Calu3 (cell line): Measurements from ENCODE around the gene PCDHA1. TPM values are rescaled to one million over a fixed set of nuclear protein-coding genes. Genes with fewer than 3 reads are reported as not detected.

ENCODE experiments used
- BruUV-seq: library from RNA; stranded (reverse); fragments of 400-500 nt; replicated peaks from 2 replicates; lab custom pipeline; 2021; lab: Mats Ljungman, UMichigan
- CTCF ChIA-PET: fragments of 300-600 bp; sonication (Branson Sonifier 250); formaldehyde crosslinking; loops from one replicate; lab custom pipeline; 2022; ENCODE audit warnings: antibody characterized with exemption; lab: Charles Lee
- DNase-seq: peaks from one replicate; pipeline ENCODE4 v3.0.0; 2022
- H3K27ac Mint-ChIP-seq: one replicate; pipeline ENCODE4 v1.8.0; 2022; ENCODE audit warnings: mixed read lengths; ENCODE audit not compliant: unreplicated experiment
- H3K27me3 Mint-ChIP-seq: one replicate; pipeline ENCODE4 v1.8.0; 2022; ENCODE audit warnings: mixed read lengths; ENCODE audit not compliant: unreplicated experiment
- H3K36me3 Mint-ChIP-seq: one replicate; pipeline ENCODE4 v1.8.0; 2022; ENCODE audit warnings: mild to moderate bottlenecking, moderate library complexity, mixed read lengths; ENCODE audit not compliant: insufficient read depth, unreplicated experiment
- H3K4me1 Mint-ChIP-seq: one replicate; pipeline ENCODE4 v1.8.0; 2022; ENCODE audit warnings: mild to moderate bottlenecking, low read depth, mixed read lengths; ENCODE audit not compliant: unreplicated experiment
- H3K4me3 Mint-ChIP-seq: one replicate; pipeline ENCODE4 v1.8.0; 2022; ENCODE audit warnings: mild to moderate bottlenecking, low read depth, moderate library complexity, mixed read lengths; ENCODE audit not compliant: unreplicated experiment
- H3K9me3 Mint-ChIP-seq: one replicate; pipeline ENCODE4 v1.8.0; 2022; ENCODE audit warnings: low read depth, mixed read lengths; ENCODE audit not compliant: unreplicated experiment
- intact Hi-C: fragments of 100-400 bp; cut with micrococcal nuclease; formaldehyde crosslinking; loops from one replicate; pipeline ENCODE4 v1.10.0; 2022; ENCODE audit not compliant: unreplicated experiment
- total RNA-seq: library from RNA; stranded (reverse); gene quantifications from 2 replicates; pipeline ENCODE4 v1.2.3, GENCODE V29; 2022
- TF ChIP-seq, protein P1 (sequence below): fragments of 200-600 bp; IDR thresholded peaks from one replicate; pipeline ENCODE4 v1.8.0; 2022; ENCODE audit warnings: antibody characterized with exemption; ENCODE audit not compliant: unreplicated experiment

Gene PCDHA1
- total RNA-seq, 1 experiment from 2014 or later, result 0.83 TPM

DNA sequence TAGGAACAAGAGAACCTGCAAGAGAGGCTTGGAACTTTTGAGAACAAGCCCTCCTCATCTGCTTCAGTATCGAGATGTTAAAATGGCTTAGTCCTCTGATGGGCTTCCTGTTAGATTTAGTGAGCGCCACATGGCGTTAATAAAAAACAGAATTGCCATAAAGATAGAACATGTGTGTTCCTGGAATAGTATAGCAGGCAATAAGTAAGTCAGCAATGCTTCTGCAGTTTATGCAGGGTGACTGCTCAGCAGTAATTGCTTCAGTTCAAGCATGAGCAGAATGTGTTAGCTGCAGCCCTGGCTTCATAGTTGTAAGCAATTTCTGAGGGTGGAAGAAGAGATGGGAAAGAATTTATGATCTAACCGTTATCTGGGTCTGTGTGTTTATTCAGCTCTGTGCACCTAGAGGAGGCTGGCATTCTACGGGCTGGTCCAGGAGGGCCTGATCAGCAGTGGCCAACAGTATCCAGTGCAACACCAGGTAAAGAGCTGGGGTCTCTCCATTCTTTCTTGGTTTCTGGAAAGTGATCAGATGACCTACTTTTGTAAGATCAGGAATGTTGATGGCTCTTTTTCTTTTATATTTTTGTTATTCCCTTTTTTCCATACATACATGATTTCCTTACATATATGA lies 196.3 kb downstream of the PCDHA1 start:
- no peaks in the 10 kb centered on the region for H3K9me3 Mint-ChIP-seq
- DNase-seq, result no peak
- H3K4me1 Mint-ChIP-seq, result no peaks in the 10 kb centered on the region
- H3K27me3 Mint-ChIP-seq, result no peaks in the 10 kb centered on the region
- H3K27ac Mint-ChIP-seq, result no peak overlapping the region
- TF ChIP-seq, protein P1, sequence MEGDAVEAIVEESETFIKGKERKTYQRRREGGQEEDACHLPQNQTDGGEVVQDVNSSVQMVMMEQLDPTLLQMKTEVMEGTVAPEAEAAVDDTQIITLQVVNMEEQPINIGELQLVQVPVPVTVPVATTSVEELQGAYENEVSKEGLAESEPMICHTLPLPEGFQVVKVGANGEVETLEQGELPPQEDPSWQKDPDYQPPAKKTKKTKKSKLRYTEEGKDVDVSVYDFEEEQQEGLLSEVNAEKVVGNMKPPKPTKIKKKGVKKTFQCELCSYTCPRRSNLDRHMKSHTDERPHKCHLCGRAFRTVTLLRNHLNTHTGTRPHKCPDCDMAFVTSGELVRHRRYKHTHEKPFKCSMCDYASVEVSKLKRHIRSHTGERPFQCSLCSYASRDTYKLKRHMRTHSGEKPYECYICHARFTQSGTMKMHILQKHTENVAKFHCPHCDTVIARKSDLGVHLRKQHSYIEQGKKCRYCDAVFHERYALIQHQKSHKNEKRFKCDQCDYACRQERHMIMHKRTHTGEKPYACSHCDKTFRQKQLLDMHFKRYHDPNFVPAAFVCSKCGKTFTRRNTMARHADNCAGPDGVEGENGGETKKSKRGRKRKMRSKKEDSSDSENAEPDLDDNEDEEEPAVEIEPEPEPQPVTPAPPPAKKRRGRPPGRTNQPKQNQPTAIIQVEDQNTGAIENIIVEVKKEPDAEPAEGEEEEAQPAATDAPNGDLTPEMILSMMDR, result no peak
- peaks cover 4% of the 10 kb centered on the region for H3K36me3 Mint-ChIP-seq
- intact Hi-C loops, result no loop called here
- H3K4me3 Mint-ChIP-seq, result no peak overlapping the region
- CTCF ChIA-PET, result no interaction called here
- no TSS peak for BruUV-seq

DNA sequence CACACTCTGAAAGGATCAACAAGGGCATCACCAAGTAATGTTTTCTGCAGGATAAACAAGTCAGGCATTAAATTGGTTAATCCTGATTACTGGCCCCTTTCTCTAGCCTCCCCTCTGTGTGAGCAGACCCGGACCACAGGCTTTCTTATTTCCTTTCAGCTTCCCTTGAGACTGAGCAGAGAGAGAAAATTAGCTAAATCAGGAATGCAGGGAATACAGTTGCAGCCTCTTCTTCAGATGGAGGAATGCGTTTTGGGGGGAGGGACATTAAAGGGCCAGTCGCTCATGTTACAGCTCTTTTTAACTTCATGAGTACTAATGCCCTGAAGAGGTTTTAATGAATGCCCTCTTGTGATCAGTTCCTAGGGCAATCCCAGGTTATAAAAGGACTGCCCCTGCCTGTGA lies 200.2 kb downstream of the PCDHA1 start:
- Mint-ChIP-seq H3K27me3 (no peaks in the 10 kb centered on the region), H3K4me3 (no peak overlapping the region), H3K9me3 (no peaks in the 10 kb centered on the region), H3K27ac (no peak overlapping the region), H3K36me3 (no peaks in the 10 kb centered on the region), H3K4me1 (peaks cover 13% of the 10 kb centered on the region)
- TF ChIP-seq, protein P1, result no peak
- BruUV-seq, result no TSS peak
- CTCF ChIA-PET, result interaction anchor here (0.6 to 0.7 kb wide), 2 partner anchors 33 to 134 kb away, joined by 3 to 4 read pairs; no protein-coding TSS in a partner anchor
- no peak for DNase-seq
- intact Hi-C loops, result no loop called here

DNA sequence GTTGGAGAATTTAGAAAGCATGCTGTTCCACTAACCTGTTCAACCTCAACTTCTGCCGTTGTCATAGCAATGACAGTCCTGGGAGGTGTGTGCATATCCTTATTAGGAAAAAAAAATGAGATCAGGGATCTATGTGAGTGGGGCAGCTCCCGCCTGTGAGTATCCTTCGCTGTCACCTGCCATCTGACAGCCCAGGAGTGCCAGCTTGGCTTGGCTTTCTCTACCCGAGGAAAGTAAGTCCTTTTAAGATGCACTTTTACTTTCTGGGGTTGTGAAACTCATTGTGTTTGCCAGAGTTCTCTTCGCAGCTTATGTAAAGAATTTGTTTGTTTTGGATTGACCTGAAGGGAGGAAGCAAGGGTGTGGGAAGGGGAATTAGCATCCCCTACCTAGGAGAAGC lies 202.2 kb downstream of the PCDHA1 start:
- BruUV-seq, result no TSS peak
- DNase-seq, result no peak
- H3K4me1 Mint-ChIP-seq, result peaks cover 13% of the 10 kb centered on the region

DNA sequence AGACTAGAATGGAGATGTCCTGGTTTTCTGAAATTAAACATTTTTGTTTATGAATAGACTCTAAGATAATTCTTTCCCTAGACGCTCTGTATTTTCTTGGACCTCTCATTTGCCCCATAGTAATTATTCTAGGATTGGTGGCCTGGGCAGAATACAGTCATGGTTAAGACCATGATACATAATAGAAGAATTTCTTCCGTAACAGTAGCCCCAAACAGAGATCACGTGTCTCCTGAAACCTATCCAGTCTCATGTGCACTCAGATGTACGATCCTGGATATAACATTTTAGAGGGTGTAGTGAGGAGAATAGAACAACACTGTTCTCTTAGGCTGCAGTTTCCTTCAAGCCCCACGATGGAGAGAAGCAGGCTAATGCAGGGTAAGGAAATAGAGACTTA lies 202.7 kb downstream of the PCDHA1 start:
- BruUV-seq, result no TSS peak
- Mint-ChIP-seq H3K27ac (no peak overlapping the region), H3K4me3 (no peak overlapping the region), H3K4me1 (peaks cover 13% of the 10 kb centered on the region), H3K9me3 (no peaks in the 10 kb centered on the region), H3K36me3 (no peaks in the 10 kb centered on the region), H3K27me3 (no peaks in the 10 kb centered on the region)
- CTCF ChIA-PET, result no interaction called here
- intact Hi-C loops, result no loop called here
- DNase-seq, result no peak
- TF ChIP-seq, protein P1, result no peak

More for the DNA sequence above, 202.2 kb downstream of the PCDHA1 start:
- Mint-ChIP-seq H3K4me3 (no peak overlapping the region), H3K27me3 (no peaks in the 10 kb centered on the region), H3K27ac (no peak overlapping the region), H3K36me3 (no peaks in the 10 kb centered on the region), H3K9me3 (no peaks in the 10 kb centered on the region)
- intact Hi-C loops, result no loop called here
- CTCF ChIA-PET, result no interaction called here
- TF ChIP-seq, protein P1, result no peak
